ENCODE measurements around the gene ADAMTS13.

Gene ADAMTS13

DNA sequence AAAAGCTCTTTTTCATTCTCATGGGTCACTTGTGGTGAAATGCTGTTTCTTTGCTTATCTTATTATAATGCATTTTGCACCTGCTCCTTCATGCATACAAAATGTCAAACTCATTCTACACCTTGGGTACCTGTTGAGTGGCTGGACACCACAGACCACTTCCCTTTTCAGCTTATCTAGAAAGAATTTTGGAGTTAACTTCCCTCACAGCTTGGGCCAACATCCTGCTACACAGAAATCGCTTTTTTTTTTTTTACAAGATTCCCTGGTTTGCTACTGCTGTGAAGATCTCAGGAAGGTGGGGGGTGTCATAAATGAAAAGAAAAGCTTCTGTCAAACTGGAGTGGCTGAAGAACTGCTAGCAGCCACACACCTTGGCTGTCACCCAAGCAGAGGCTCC is 7.0 kb upstream of the ADAMTS13 start:
- no peak for DNase-seq (ENCODE audit: low read depth)
- no peak overlapping the region for H3K4me3 ChIP-seq (ENCODE audit: low read length)
- TF ChIP-seq, protein P1, sequence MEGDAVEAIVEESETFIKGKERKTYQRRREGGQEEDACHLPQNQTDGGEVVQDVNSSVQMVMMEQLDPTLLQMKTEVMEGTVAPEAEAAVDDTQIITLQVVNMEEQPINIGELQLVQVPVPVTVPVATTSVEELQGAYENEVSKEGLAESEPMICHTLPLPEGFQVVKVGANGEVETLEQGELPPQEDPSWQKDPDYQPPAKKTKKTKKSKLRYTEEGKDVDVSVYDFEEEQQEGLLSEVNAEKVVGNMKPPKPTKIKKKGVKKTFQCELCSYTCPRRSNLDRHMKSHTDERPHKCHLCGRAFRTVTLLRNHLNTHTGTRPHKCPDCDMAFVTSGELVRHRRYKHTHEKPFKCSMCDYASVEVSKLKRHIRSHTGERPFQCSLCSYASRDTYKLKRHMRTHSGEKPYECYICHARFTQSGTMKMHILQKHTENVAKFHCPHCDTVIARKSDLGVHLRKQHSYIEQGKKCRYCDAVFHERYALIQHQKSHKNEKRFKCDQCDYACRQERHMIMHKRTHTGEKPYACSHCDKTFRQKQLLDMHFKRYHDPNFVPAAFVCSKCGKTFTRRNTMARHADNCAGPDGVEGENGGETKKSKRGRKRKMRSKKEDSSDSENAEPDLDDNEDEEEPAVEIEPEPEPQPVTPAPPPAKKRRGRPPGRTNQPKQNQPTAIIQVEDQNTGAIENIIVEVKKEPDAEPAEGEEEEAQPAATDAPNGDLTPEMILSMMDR (conservative IDR thresholded peaks at IDR 0.05; ENCODE audit: low read depth, low read length), result no peak

DNA sequence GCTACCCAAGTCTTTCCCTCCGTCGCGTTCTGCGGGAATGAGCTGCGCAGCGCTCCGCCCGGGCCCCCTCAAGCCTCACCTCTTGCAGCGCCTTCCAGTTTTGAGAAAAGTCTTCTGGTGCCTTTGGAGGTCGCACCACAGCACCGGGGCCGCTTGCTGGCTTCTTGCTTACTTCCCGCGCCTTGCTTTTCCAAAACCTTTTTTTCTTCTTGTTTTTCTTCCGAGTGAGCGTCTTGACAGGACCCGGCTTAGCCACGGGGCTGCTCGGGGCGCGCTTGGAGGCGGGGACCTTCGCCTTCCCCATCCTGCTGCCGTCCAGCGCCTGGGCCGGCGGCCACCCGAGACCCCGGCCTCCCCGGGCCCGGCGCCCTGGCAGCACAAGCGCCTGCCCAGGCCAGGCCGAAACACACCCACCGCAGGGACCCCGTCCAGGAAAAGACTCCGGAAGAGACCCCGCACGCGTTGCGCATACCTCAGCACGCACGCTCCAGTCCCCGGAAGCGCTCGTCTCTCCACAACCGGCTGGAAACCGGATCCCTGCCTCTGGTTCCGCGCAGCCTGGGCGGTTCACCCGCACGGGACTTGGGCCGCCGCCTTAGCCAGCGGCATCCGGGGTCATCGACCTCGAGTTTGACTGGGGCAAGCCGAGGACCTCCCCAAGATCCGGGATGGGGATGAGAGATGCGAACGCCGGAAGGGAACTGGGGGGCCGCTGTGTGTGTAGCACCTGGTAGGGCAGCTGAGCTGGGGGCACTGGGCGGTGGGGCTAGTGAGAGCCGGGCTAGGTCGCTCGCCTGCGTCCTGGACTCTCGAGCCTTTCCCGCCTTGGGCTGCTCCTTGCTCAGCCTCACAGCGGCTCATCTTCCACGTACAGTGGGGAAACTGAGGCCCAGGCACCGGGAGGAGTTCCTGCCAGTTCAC is 4.4 kb upstream of the ADAMTS13 start, which contains the start of gene REXO4:
Gene REXO4 (minus strand): TSS at position 470 of the 921 bp plus-strand sequence. CDS start 166 bp downstream, at position 304.
- H3K4me3 ChIP-seq (ENCODE audit: low read length), result peak within 1 kb of the TSS; percentile 86
- TF ChIP-seq, protein P1 (conservative IDR thresholded peaks at IDR 0.05; ENCODE audit: low read depth, low read length), result no peak
- DNase-seq (ENCODE audit: low read depth), result peak; percentile 55

DNA sequence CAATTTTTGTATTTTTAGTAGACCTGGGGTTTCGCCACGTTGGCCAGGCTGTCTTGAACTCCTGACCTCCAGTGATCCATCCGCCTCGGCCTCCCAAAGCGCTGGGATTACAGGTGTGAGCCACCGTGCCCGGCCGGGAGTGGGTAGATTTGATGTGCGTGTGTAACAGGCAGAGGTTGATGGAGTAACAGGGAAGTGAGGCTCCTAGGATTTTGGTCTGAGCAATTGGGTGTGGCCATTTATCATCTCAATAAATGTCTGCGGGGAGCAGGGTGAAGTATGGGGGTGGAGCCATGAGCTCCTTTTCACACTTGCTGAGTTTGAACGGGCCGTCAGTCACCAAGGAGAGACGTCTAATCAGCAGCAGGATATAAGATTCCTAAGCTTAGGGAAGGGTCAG is 3.2 kb upstream of the ADAMTS13 start:
- H3K4me3 ChIP-seq (ENCODE audit: low read length), result no peak overlapping the region
- DNase-seq (ENCODE audit: low read depth), result no peak
- TF ChIP-seq, protein P1 (conservative IDR thresholded peaks at IDR 0.05; ENCODE audit: low read depth, low read length), result no peak

DNA sequence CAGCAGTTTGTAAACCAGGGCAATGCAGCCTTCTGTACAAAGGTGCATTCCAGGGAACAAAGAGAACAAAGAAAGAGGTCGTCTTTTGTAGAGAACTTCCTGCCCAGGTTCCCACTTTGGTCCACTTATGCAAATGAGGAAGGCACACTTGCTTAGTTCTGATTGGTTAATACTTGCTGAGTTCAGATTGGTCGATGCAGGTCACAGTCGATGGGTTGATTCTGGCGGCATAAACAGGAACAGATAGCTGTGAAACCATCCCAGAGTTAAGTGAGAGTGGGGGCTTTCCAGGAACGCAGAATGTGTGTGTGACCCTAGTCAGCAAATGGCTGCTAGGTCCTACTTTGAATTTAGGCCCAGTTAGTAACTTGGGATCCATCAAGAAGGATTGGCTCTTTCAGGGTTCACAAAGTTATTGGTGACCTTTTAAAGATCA is 1.8 kb upstream of the ADAMTS13 start:
- no peak overlapping the region for H3K4me3 ChIP-seq (ENCODE audit: low read length)
- DNase-seq (ENCODE audit: low read depth), result no peak
- TF ChIP-seq, protein P1 (conservative IDR thresholded peaks at IDR 0.05; ENCODE audit: low read depth, low read length), result no peak

DNA sequence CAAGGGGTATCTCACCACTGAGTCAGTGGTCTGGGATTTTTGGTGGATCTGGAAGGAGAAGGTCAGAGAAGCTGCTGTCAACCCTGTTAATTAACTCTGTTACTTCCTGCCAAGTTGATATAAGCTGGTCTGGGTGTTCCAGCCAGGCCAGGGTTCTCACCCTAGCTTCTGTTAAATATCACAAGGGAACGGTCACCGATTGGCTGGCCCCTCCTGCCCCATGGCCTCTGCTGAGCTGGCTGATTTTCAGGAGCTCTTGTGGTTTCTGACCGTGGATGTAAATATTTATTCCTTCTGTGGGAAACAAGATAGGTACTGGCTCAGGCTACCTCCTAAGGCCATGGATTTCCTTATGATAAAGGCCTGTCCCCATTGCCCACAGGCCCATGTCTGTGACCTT is 1.0 kb downstream of the ADAMTS13 start:
- H3K4me3 ChIP-seq (ENCODE audit: low read length), result no peak overlapping the region
- TF ChIP-seq, protein P1 (conservative IDR thresholded peaks at IDR 0.05; ENCODE audit: low read depth, low read length), result no peak
- DNase-seq (ENCODE audit: low read depth), result no peak

DNA sequence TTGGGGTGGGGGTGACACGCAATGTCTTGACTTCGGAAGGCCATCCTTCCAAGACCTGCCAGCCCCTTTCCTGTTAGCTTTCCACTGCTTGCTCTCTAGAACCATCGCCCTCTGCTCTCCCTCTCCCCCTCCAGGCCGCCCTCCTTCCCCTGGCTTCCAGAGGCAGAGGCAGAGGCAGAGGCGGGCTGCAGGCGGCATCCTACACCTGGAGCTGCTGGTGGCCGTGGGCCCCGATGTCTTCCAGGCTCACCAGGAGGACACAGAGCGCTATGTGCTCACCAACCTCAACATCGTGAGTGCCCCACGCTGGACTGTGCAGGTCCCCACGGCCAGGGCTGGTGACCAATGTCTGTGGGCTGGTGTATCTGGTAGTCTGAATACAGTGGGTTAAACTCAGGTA is 2.0 kb downstream of the ADAMTS13 start:
- DNase-seq (ENCODE audit: low read depth), result no peak
- TF ChIP-seq, protein P1 (conservative IDR thresholded peaks at IDR 0.05; ENCODE audit: low read depth, low read length), result no peak

More for the DNA sequence above, 2.0 kb downstream of the ADAMTS13 start:
- H3K4me3 ChIP-seq (ENCODE audit: low read length), result no peak overlapping the region

Data from retinal pigment epithelial cell (primary cell).